ENCODE measurements around the gene HIGD2A.
A peak's percentile ranks its signal among the peaks of the same experiment; 100 is the strongest.

Gene HIGD2A

GRCh38 chr5:176369934-176370711, 18.4 kb upstream of the HIGD2A start:
- no peak for DNase-seq

DNA sequence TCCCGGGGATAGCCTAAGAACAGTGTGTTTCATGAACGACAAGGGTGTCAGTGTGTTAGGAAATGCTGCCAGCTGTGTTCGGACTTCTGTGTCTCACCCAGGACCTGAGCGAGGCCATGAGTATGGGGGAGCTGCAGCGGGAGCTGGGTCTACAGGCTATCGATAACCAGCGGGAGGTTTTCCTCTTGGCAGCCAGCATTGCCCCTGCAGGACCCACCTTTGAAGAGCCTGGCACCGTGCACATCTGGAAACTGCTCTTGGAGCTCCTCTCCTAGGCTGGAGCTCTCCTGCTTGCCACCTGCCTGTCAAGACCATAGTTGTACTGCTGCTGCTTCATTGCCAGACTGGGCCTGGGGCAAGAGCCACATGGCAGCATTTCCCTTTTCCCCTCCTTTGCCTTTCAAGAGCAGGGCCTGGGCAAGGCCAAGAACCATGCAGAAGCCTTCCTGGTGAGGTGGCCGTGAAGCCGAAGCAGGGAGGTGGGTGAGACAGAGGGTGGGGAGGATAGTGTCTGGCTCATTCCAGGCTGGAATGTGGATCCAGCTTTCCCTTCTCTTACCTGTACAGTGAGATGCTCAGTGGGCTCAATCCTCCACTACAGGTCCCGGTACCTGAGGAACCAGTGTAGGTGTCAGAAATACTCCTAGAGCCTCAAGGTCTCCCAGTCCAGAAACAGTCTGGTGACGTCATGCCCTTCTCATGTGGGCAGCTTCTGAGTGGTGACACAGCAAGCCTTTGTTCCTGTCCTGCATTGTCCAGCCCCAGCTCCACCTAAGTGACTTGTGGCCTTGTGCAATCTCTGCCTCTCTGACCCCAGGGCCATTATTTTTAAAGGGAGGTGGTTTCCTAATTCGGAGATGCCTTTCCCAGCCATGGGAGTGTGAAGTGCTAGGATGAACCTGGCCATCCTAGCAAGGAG, 16.7 kb upstream of the HIGD2A start:
- peak in 1 of 2 donors; percentile 43 for DNase-seq

DNA sequence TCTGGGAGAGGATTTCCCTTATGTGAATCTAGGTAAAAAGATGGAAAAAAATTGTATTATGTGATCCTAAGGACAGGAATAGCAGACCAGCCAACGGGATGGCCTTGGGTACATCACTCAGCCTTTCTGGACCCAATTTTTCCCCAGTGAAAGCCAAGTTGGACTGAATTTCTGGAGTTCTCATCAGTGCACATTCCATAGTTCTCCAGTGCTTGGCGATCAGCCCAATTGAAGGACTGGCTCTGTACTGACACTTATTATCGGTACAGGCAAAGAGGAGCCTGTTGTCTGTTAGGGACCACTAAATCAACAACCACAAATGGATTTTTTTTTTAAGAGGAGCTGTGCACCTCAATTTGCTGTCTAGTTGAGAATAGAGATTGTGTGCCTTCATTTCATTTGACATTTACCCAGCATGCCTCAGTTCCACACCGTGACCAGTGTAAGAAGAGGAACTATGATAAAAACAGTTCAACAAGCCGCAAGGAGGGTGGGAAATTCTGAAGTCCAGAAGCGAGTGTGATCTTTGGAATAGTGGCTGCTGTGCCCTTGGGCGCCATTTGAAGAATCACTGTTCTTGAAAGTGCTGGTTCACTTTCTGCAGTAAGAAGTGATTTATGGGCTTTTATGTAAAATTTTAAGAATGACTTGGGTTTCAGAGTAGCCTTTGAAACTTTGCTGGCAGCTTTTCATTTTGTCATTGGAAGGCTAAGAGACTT, 15.3 kb upstream of the HIGD2A start:
- no peak for DNase-seq

DNA sequence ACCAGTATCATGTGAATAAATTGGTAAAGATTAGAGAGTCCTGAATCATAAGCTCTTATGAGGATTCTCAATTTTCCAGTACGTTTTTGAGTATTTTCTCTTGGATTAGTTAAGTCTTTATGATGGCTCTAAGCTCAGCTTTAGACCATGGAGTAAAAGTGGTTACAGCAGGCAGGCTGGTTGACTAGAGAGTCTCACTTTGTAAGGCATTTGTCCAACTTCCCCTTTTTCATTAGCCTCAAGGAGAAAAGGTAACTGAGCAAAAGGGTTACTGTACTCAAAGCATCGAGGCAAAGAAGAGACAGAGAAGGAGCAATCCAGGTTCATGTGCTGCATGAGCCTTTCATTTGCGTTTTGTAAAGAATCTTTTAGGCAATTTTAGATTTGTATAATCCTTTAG, 8.7 kb upstream of the HIGD2A start:
- no peak for DNase-seq

DNA sequence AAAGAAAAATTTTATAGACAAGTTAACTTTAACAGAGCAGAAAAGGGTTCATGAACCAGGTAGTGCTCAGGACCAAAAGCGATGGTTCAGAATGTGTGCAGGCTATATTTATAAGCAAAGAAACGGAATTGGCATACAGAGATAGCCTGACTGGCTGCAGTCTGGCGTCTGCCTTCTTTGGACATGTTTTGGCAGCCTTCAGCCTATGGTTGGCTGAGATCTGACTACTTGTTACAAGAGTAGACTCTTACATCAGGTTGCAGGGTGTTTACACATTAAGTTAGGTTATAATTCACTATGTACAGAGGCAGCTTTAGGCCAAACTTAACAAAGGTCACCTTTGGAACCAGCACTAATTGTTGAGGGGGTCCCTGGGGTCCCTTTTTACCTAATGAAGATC, 7.1 kb upstream of the HIGD2A start:
- DNase-seq, result no peak

DNA sequence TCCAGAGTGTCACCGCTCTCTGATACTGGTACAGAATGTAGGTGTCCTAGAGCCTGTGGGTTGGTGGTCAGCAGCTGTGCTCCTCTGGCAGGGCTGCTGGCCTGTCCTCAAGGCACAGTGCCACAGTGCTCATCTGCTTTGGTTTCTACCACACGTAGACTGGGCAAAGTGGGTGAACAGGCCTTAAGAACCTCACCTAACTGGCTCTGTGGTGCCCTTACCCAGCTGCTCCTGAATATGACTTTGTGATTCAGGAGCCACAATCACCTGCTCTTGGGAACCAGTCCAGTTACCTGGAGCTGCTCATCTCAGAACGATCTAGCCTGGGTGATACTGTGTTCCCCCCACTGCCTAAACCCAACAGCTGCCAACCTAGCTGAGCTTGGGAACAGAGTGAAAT, 6.6 kb upstream of the HIGD2A start:
- DNase-seq, result no peak

- DNase-seq, result no peak
These were observed 5.8 kb upstream of the HIGD2A start for GRCh38 chr5:176382721-176383120.

DNA sequence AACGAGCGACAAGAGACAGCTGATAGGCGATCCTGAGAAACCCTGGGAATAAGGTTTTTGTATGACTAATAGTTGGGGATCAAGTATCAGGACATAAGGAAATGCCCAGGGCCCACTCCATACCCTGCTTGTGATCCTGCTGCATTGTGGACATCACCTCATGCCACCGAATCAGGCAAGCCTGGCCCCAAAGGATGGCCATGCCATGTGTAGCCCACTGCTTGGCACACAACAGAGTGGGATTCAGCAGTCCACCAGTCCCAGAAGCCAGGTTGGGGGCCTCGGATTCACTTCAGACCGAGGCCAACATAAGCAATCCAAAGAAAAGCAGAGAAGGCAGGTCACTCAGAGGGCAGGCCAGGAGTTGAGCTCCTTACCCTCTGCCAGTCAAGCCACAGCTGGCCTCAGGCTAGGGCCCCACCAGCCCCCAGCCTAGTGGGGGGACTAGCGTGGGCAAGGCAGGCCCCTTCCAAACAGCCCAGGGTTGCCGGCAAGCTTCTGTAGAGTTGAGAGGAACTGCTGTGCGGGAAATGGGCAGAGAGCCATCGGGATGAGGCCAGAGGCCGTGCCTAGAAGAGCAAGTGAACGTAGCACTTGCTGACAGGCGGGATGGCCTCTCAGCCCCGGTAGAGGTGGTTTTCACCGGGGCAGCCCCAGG, 5.2 kb upstream of the HIGD2A start:
- no peak for DNase-seq

DNA sequence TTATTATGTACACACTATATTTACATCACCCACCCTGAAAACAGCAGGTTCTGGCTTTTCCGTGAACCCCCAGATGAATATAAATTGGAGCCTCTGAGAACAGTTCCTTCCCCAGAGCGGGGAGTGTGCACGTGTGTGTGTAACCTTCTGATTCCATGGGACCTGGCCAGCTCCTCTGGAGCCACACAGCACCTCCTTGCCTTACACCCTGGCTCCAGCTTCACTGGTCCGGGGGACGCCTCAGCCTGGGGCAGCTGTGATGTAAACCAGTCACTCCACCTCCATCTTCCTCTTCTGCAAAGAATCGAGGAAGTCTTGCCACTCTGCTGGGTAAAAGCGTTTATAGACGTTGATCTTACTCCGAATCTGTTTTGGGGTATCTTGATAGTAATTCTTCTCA, 4.6 kb upstream of the HIGD2A start:
- no peak for DNase-seq

- no peak for DNase-seq
These were observed 4.1 kb upstream of the HIGD2A start for GRCh38 chr5:176384366-176384930.

GRCh38 chr5:176384991-176385390, 3.6 kb upstream of the HIGD2A start:
- DNase-seq, result no peak

DNA sequence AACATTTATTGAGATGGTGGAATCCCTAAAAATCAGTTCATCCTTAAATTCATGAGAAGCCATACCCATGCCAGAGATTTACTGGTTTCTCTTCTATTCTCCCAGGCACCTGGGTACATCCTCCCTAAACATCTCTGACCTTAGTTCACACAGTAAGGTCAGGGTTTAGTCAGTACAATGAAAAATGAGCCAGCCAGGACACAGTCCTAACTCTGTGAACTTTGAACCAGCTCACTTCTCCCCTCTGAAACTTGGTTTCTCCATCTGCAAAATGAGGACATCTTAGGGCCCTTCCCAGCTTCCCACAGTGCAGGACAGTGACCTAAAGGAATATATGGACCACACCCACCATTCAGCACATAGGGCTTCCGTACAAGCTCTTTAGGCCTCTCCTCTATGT, 2.1 kb upstream of the HIGD2A start:
- no peak for DNase-seq

DNA sequence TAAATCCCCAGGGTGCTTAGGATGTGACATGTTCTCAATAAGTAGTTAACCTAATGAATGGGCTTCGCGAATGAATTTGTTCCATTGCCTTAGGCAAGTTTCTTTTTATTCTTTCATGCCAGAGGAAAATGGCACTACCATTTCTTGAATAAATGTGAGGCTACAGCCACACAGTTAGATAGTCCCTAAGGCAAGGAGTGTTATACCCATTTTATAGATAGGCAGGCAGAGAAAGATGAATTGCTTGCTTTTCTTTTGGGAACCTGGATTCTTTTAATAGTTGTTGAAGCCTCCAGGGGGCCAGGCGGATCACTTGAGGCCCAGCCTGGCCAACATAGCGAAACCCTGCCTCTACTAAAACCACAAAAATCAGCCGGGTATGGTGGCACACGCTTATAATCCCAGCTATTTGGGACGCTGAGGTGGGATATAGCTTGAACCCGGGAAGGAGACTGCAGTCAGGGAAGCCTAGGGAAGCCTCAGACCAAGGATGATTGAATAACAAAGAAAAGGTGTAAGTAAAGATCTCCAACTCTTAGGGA, 1.1 kb upstream of the HIGD2A start:
- no peak for DNase-seq

GRCh38 chr5:176388003-176388443, 528 bp upstream of the HIGD2A start:
- no peak for DNase-seq

DNA sequence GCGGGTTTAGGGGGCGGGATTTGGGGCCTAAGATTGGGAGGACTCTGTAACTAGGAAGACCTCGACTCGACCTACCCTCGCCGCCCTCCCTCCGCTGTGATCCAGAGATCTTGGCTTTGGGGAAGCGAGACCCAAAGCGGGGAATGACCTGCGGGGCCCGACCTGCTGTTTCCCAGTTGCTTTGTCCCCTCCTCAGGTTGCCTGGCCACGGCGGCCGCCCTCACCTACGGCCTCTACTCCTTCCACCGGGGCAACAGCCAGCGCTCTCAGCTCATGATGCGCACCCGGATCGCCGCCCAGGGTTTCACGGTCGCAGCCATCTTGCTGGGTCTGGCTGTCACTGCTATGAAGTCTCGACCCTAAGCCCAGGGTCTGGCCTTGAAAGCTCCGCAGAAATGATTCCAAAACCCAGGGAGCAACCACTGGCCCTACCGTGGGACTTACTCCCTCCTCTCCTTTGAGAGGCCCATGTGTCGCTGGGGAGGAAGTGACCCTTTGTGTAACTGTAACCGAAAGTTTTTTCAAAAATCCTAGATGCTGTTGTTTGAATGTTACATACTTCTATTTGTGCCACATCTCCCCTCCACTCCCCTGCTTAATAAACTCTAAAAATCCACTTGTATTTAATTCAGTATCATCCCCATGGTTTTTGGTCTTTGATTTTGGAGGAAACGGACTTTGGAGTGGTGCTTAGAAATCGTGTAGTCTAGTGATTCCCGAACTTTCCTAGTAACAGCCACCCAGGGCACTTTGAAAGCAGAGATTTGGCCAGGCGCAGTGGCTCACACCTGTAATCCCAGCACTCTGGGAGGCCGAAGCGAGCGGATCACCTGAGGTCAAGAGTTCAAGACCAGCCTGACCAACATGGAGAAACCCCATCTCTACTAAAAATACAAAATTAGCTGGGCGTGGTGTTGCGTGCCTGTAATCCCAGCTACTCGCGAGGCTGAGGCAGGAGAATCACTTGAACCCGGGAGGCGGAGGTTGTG, 878 bp downstream of the HIGD2A start:
- no peak for DNase-seq

GRCh38 chr5:176391479-176391878, 2.9 kb downstream of the HIGD2A start:
- DNase-seq, result no peak

DNA sequence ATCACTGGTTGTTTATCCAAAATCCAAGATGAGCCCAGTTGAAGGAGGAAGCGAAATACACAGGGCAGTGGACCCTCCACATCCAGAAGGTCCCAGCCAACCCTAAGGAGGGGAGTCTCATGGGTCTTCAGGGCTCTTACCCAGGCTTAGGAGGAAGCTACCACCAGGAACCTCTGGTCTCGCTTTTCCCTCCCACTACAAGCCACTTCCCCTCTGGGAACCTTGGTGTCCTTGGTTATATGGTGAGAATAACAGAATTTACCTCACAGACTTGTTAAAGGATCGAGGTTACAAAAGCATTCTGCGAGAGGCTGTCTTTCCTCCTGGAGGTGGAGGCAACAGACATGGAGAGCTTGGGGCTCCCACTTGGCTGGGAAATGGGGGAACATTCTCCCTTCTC, 3.4 kb downstream of the HIGD2A start:
- DNase-seq, result no peak

- DNase-seq, result no peak
These were observed 4.0 kb downstream of the HIGD2A start for GRCh38 chr5:176392526-176392925.

- no peak for DNase-seq
These were observed 5.5 kb downstream of the HIGD2A start for GRCh38 chr5:176394096-176394495.

- DNase-seq, result no peak
These were observed 6.5 kb downstream of the HIGD2A start for GRCh38 chr5:176394881-176395675.

Data from CD4-positive, alpha-beta T cell treated with Interleukin-4 for 1 hour (primary cell).